Activated B cell treated with CpG ODN at 0.5 μM for 24 hours (primary cell): Measurements from ENCODE around the gene USH1C. TPM values are rescaled to one million over a fixed set of nuclear protein-coding genes. Genes with fewer than 3 reads are reported as not detected.

ENCODE experiments used
- ATAC-seq: fragments of 200-7000 bp; cut with Tn5 transposase; one replicate; pipeline ENCODE4 v1.10.0; 2021; ENCODE audit warnings: low read depth, mild to moderate bottlenecking, moderate library complexity
- CTCF ChIA-PET: fragments of 350-600 bp; sonication (Branson Sonifier 250); formaldehyde crosslinking; loops from one replicate; lab custom pipeline; 2021; ENCODE audit warnings: antibody characterized with exemption; lab: Charles Lee
- POLR2A ChIA-PET: fragments of 350-600 bp; sonication (Branson Sonifier 250); formaldehyde crosslinking; loops from one replicate; lab custom pipeline; 2021; ENCODE audit warnings: antibody characterized with exemption; lab: Charles Lee
- DNase-seq: peaks from one replicate; pipeline ENCODE4 v3.0.0; 2022
- H3K27ac Mint-ChIP-seq: one replicate; pipeline ENCODE4 v1.8.0; 2020; ENCODE audit warnings: mixed read lengths
- H3K27me3 Mint-ChIP-seq: one replicate; pipeline ENCODE4 v1.8.0; 2021; ENCODE audit warnings: mixed read lengths
- H3K36me3 Mint-ChIP-seq: one replicate; pipeline ENCODE4 v1.8.0; 2021; ENCODE audit warnings: low read depth, mixed read lengths
- H3K4me1 Mint-ChIP-seq: one replicate; pipeline ENCODE4 v1.8.0; 2021; ENCODE audit warnings: mixed read lengths
- H3K4me3 Mint-ChIP-seq: one replicate; pipeline ENCODE4 v1.8.0; 2020; ENCODE audit warnings: mild to moderate bottlenecking, mixed read lengths
- H3K9me3 Mint-ChIP-seq: one replicate; pipeline ENCODE4 v1.8.0; 2020; ENCODE audit warnings: mixed read lengths
- CTCF ChIP-seq: fragments of 200-600 bp; IDR thresholded peaks from one replicate; pipeline ENCODE4 v1.8.0; 2022; ENCODE audit warnings: antibody characterized with exemption, mild to moderate bottlenecking
- intact Hi-C: fragments of 100-400 bp; cut with micrococcal nuclease; formaldehyde crosslinking; loops from one replicate; pipeline ENCODE4 v1.15.1; 2024
- total RNA-seq: library from RNA; stranded (reverse); gene quantifications from 2 replicates; pipeline ENCODE4 v1.2.3, GENCODE V29; 2022

The USH1C gene
- total RNA-seq, 1 donor from 2014 or later: not detected

- DNase-seq (no peak), ATAC-seq (no peak)
- TF ChIP-seq CTCF: no peak
- intact Hi-C loops: no loop called here
- no peaks in the 10 kb centered on the region for H3K4me1 Mint-ChIP-seq
- H3K36me3 Mint-ChIP-seq: no peaks in the 10 kb centered on the region
- H3K27me3 Mint-ChIP-seq: peaks cover 38% of the 10 kb centered on the region
- ChIA-PET POLR2A (no interaction called here), CTCF (no interaction called here)
- no peak overlapping the region for H3K4me3 Mint-ChIP-seq
- H3K27ac Mint-ChIP-seq: no peak overlapping the region
- H3K9me3 Mint-ChIP-seq: no peaks in the 10 kb centered on the region
Measured at GRCh38 chr11:17547932-17548331, 3.7 kb upstream of the USH1C start.

- ChIA-PET CTCF (no interaction called here), POLR2A (no interaction called here)
- H3K27me3 Mint-ChIP-seq: peaks cover 44% of the 10 kb centered on the region
- no peaks in the 10 kb centered on the region for H3K36me3 Mint-ChIP-seq
- no peaks in the 10 kb centered on the region for H3K4me1 Mint-ChIP-seq
- no peaks in the 10 kb centered on the region for H3K9me3 Mint-ChIP-seq
- intact Hi-C loops: no loop called here
- TF ChIP-seq CTCF: no peak
- H3K27ac Mint-ChIP-seq: no peak within 1 kb of the TSS
- ATAC-seq (no peak), DNase-seq (no peak)
- H3K4me3 Mint-ChIP-seq: no peak within 1 kb of the TSS
Measured at GRCh38 chr11:17547051-17547577, 2.9 kb upstream of the USH1C start, which contains the start of gene OTOG. Gene OTOG, plus strand, starts transcription at chr11:17547259. Its CDS starts 114 bp downstream, at chr11:17547373.

- DNase-seq: no peak
- CTCF ChIA-PET: no interaction called here
- intact Hi-C loops: no loop called here
- peaks cover 44% of the 10 kb centered on the region for H3K27me3 Mint-ChIP-seq
- H3K4me3 Mint-ChIP-seq: no peak overlapping the region
- TF ChIP-seq CTCF: no peak
- no peak overlapping the region for H3K27ac Mint-ChIP-seq
- ATAC-seq: no peak
- POLR2A ChIA-PET: no interaction called here
- H3K4me1 Mint-ChIP-seq: no peaks in the 10 kb centered on the region
- H3K9me3 Mint-ChIP-seq: no peaks in the 10 kb centered on the region
- H3K36me3 Mint-ChIP-seq: no peaks in the 10 kb centered on the region
Measured at GRCh38 chr11:17546240-17546639, 2.0 kb upstream of the USH1C start.

- TF ChIP-seq CTCF: no peak
- H3K27ac Mint-ChIP-seq: no peak overlapping the region
- no peaks in the 10 kb centered on the region for H3K36me3 Mint-ChIP-seq
- no peaks in the 10 kb centered on the region for H3K9me3 Mint-ChIP-seq
- H3K27me3 Mint-ChIP-seq: peaks cover 44% of the 10 kb centered on the region
- no peak for DNase-seq
- no peaks in the 10 kb centered on the region for H3K4me1 Mint-ChIP-seq
- ChIA-PET CTCF (no interaction called here), POLR2A (no interaction called here)
- intact Hi-C loops: no loop called here
- no peak overlapping the region for H3K4me3 Mint-ChIP-seq
- ATAC-seq: no peak
Measured at GRCh38 chr11:17543574-17544180, 539 bp downstream of the USH1C start.

- Mint-ChIP-seq H3K27me3 (peaks cover 42% of the 10 kb centered on the region), H3K36me3 (no peaks in the 10 kb centered on the region), H3K9me3 (no peaks in the 10 kb centered on the region), H3K4me1 (no peaks in the 10 kb centered on the region), H3K4me3 (no peak overlapping the region), H3K27ac (no peak overlapping the region)
- ATAC-seq (no peak), DNase-seq (no peak)
- POLR2A ChIA-PET: no interaction called here
- intact Hi-C loops: no loop called here
- CTCF ChIA-PET: no interaction called here
- no peak for TF ChIP-seq CTCF
Measured at GRCh38 chr11:17543041-17543440, 1.2 kb downstream of the USH1C start.
